NCI-H1417 treated with DMSO at 0.1 percent for 48 hours (cell line): ENCODE data around the gene EPS8.
"Not testable (repeated sequence)": the region's sequence is repeated elsewhere in the genome, so short reads cannot be mapped to it uniquely, and the experiment has no call there.

Experiments used
- DNase-seq: peaks from one replicate; lab custom pipeline; 2025; lab: John Stamatoyannopoulos, UW

EPS8 gene

GRCh38 chr12:15797818-15798217 is 8.6 kb upstream of the EPS8 start:
- no peak for DNase-seq

- DNase-seq = no peak
Measured at GRCh38 chr12:15796493-15797141, 7.4 kb upstream of the EPS8 start.

- DNase-seq = no peak
Measured at GRCh38 chr12:15794836-15795235, 5.6 kb upstream of the EPS8 start.

- DNase-seq = no peak
Measured at GRCh38 chr12:15794196-15794595, 5.0 kb upstream of the EPS8 start.

GRCh38 chr12:15788233-15789219 is 662 bp downstream of the EPS8 start:
- DNase-seq = peak; percentile 76

GRCh38 chr12:15787778-15788177 is 1.4 kb downstream of the EPS8 start:
- DNase-seq = no peak

- DNase-seq = no peak
Measured at GRCh38 chr12:15786772-15787171, 2.4 kb downstream of the EPS8 start.

- DNase-seq = no peak
Measured at GRCh38 chr12:15783288-15783687, 5.9 kb downstream of the EPS8 start.

- DNase-seq = no peak
Measured at GRCh38 chr12:15782667-15783066, 6.5 kb downstream of the EPS8 start.

GRCh38 chr12:15779925-15780324 is 9.3 kb downstream of the EPS8 start:
- DNase-seq = no peak

GRCh38 chr12:15778126-15778525 is 11.1 kb downstream of the EPS8 start:
- no peak for DNase-seq

GRCh38 chr12:15777355-15778012 is 11.7 kb downstream of the EPS8 start:
- no peak for DNase-seq

GRCh38 chr12:15776532-15776931 is 12.7 kb downstream of the EPS8 start:
- no peak for DNase-seq

- DNase-seq = no peak
Measured at GRCh38 chr12:15774819-15775218, 14.4 kb downstream of the EPS8 start.

GRCh38 chr12:15772405-15773018 is 16.7 kb downstream of the EPS8 start:
- DNase-seq = no peak

GRCh38 chr12:15770581-15770980 is 18.6 kb downstream of the EPS8 start:
- no peak for DNase-seq

- no peak for DNase-seq
Measured at GRCh38 chr12:15770021-15770420, 19.2 kb downstream of the EPS8 start.

- DNase-seq = no peak
Measured at GRCh38 chr12:15769586-15769985, 19.6 kb downstream of the EPS8 start.

GRCh38 chr12:15767301-15767700 is 21.9 kb downstream of the EPS8 start:
- DNase-seq = no peak

GRCh38 chr12:15763328-15763727 is 25.9 kb downstream of the EPS8 start:
- DNase-seq = no peak

- not testable (repeated sequence) for DNase-seq
Measured at GRCh38 chr12:15762162-15762561, 27.0 kb downstream of the EPS8 start.

- no peak for DNase-seq
Measured at GRCh38 chr12:15757553-15758255, 31.5 kb downstream of the EPS8 start.
